ENCODE results near the gene IMP4.

IMP4 gene

DNA sequence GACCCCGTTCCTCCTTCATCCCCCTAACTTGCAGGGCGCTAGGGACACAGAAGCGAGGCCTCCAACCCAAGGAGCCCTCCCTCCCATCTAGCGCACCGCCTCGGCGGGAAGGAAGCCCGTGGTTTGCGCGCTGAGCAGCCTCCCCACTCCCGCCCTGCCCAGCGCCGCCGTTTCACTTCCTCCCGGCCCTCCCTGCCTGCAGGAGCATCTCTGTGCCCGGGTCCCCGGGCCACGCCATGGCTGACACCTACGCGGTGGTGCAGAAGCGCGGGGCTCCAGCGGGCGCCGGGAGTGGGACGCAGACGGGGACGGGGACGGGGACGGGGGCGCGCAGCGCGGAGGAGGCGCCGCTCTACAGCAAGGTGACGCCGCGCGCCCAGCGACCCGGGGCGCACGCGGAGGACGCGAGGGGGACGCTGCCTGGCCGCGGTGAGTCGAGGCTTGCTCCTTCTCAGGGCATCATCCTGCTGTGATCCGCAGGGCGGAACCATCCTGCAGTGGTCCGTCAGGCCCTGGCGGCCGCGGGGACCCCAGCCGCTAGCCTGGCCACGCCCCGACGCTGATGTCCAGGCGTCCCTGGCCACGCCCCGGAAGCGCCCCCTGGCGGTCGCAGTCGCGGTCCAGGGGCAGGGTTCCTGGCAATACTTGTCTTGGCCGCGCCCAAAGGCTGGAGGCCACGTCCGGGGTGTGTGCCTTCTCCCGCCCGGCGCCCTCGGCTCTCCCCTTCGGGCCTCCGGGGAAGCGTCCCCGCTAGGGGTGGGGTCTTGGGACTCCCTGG lies 29.5 kb downstream of the IMP4 start (continued):
- TF ChIP-seq, protein P1, sequence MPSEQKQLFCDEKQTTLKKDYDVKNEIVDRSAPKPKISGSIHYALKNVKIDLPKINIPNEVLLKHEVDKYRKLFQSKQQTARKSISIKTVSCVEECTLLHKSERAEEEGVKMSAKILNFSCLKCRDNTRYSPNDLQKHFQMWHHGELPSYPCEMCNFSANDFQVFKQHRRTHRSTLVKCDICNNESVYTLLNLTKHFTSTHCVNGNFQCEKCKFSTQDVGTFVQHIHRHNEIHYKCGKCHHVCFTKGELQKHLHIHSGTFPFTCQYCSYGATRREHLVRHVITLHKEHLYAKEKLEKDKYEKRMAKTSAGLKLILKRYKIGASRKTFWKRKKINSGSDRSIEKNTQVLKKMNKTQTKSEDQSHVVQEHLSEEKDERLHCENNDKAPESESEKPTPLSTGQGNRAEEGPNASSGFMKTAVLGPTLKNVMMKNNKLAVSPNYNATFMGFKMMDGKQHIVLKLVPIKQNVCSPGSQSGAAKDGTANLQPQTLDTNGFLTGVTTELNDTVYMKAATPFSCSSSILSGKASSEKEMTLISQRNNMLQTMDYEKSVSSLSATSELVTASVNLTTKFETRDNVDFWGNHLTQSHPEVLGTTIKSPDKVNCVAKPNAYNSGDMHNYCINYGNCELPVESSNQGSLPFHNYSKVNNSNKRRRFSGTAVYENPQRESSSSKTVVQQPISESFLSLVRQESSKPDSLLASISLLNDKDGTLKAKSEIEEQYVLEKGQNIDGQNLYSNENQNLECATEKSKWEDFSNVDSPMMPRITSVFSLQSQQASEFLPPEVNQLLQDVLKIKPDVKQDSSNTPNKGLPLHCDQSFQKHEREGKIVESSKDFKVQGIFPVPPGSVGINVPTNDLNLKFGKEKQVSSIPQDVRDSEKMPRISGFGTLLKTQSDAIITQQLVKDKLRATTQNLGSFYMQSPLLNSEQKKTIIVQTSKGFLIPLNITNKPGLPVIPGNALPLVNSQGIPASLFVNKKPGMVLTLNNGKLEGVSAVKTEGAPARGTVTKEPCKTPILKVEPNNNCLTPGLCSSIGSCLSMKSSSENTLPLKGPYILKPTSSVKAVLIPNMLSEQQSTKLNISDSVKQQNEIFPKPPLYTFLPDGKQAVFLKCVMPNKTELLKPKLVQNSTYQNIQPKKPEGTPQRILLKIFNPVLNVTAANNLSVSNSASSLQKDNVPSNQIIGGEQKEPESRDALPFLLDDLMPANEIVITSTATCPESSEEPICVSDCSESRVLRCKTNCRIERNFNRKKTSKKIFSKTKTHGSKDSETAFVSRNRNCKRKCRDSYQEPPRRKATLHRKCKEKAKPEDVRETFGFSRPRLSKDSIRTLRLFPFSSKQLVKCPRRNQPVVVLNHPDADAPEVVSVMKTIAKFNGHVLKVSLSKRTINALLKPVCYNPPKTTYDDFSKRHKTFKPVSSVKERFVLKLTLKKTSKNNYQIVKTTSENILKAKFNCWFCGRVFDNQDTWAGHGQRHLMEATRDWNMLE (tag by site-specific recombination; conservative IDR thresholded peaks at IDR 0.05; ENCODE audit: low read depth): no peak
- no peak for TF ChIP-seq HOXD13 (CRISPR knock-in tag; IDR thresholded peaks at IDR 0.05; ENCODE audit: borderline replicate concordance)
- TF ChIP-seq, protein P2, sequence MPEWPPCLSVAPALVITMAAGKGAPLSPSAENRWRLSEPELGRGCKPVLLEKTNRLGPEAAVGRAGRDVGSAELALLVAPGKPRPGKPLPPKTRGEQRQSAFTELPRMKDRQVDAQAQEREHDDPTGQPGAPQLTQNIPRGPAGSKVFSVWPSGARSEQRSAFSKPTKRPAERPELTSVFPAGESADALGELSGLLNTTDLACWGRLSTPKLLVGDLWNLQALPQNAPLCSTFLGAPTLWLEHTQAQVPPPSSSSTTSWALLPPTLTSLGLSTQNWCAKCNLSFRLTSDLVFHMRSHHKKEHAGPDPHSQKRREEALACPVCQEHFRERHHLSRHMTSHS (tag by site-specific recombination; IDR thresholded peaks at IDR 0.05): no peak
- TF ChIP-seq, protein P3, sequence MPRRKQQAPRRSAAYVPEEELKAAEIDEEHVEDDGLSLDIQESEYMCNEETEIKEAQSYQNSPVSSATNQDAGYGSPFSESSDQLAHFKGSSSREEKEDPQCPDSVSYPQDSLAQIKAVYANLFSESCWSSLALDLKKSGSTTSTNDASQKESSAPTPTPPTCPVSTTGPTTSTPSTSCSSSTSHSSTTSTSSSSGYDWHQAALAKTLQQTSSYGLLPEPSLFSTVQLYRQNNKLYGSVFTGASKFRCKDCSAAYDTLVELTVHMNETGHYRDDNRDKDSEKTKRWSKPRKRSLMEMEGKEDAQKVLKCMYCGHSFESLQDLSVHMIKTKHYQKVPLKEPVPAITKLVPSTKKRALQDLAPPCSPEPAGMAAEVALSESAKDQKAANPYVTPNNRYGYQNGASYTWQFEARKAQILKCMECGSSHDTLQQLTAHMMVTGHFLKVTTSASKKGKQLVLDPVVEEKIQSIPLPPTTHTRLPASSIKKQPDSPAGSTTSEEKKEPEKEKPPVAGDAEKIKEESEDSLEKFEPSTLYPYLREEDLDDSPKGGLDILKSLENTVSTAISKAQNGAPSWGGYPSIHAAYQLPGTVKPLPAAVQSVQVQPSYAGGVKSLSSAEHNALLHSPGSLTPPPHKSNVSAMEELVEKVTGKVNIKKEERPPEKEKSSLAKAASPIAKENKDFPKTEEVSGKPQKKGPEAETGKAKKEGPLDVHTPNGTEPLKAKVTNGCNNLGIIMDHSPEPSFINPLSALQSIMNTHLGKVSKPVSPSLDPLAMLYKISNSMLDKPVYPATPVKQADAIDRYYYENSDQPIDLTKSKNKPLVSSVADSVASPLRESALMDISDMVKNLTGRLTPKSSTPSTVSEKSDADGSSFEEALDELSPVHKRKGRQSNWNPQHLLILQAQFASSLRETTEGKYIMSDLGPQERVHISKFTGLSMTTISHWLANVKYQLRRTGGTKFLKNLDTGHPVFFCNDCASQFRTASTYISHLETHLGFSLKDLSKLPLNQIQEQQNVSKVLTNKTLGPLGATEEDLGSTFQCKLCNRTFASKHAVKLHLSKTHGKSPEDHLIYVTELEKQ (tag by site-specific recombination; IDR thresholded peaks at IDR 0.05; ENCODE audit: borderline replicate concordance): no peak
- TF ChIP-seq ZNF404 (tag by site-specific recombination; IDR thresholded peaks at IDR 0.05): no peak
- TF ChIP-seq KLF7 (tag by site-specific recombination; IDR thresholded peaks at IDR 0.05; ENCODE audit: borderline replicate concordance): peak; percentile 72; the same call in 1 of the 2 replicates
- TF ChIP-seq ZNF837 (tag by site-specific recombination; IDR thresholded peaks at IDR 0.05): no peak
- no peak for TF ChIP-seq ZNF214 (tag by site-specific recombination; IDR thresholded peaks at IDR 0.05; ENCODE audit: borderline replicate concordance)
- no peak for TF ChIP-seq ZNF114 (tag by site-specific recombination; IDR thresholded peaks at IDR 0.05)
- no peak for TF ChIP-seq ZNF560 (tag by site-specific recombination; IDR thresholded peaks at IDR 0.05; ENCODE audit: borderline replicate concordance)
- TF ChIP-seq REPIN1 (tag by site-specific recombination; IDR thresholded peaks at IDR 0.05; ENCODE audit: low read depth): no peak
- 0 out of 2 replicates have a peak, but pooled peaks have one; percentile 37 for TF ChIP-seq ZNF660 (tag by site-specific recombination; IDR thresholded peaks at IDR 0.05)
- TF ChIP-seq ZNF354C (tag by site-specific recombination; IDR thresholded peaks at IDR 0.05; ENCODE audit: borderline replicate concordance, low read depth): no peak
- TF ChIP-seq ZNF777 (tag by site-specific recombination; IDR thresholded peaks at IDR 0.05; ENCODE audit: borderline replicate concordance): no peak
- TF ChIP-seq ZNF132 (tag by site-specific recombination; IDR thresholded peaks at IDR 0.05; ENCODE audit: borderline replicate concordance): no peak
- no peak for TF ChIP-seq SALL2 (tag by site-specific recombination; IDR thresholded peaks at IDR 0.05; ENCODE audit: borderline replicate concordance)
- TF ChIP-seq ZNF501 (tag by site-specific recombination; IDR thresholded peaks at IDR 0.05): peak; percentile 65; the same call in 1 of the 2 replicates
- TF ChIP-seq WT1 (tag by site-specific recombination; IDR thresholded peaks at IDR 0.05): no peak; the same call in 1 of the 2 replicates
- peak; percentile 38; the same call in 1 of the 2 replicates for TF ChIP-seq ZBTB48 (tag by site-specific recombination; IDR thresholded peaks at IDR 0.05)
- TF ChIP-seq ZNF223 (tag by site-specific recombination; IDR thresholded peaks at IDR 0.05): no peak
- TF ChIP-seq ZFP3 (tag by site-specific recombination; IDR thresholded peaks at IDR 0.05; ENCODE audit: low read depth): no peak
- TF ChIP-seq ZNF658 (tag by site-specific recombination; IDR thresholded peaks at IDR 0.05): no peak
- TF ChIP-seq, protein P4, sequence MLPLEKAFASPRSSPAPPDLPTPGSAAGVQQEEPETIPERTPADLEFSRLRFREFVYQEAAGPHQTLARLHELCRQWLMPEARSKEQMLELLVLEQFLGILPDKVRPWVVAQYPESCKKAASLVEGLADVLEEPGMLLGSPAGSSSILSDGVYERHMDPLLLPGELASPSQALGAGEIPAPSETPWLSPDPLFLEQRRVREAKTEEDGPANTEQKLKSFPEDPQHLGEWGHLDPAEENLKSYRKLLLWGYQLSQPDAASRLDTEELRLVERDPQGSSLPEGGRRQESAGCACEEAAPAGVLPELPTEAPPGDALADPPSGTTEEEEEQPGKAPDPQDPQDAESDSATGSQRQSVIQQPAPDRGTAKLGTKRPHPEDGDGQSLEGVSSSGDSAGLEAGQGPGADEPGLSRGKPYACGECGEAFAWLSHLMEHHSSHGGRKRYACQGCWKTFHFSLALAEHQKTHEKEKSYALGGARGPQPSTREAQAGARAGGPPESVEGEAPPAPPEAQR (tag by site-specific recombination; IDR thresholded peaks at IDR 0.05): no peak
- TF ChIP-seq ZNF426 (tag by site-specific recombination; IDR thresholded peaks at IDR 0.05): no peak
- TF ChIP-seq, protein P5, sequence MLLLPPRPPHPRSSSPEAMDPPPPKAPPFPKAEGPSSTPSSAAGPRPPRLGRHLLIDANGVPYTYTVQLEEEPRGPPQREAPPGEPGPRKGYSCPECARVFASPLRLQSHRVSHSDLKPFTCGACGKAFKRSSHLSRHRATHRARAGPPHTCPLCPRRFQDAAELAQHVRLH (tag by site-specific recombination; IDR thresholded peaks at IDR 0.05): no peak
- TF ChIP-seq ZBTB8A (tag by site-specific recombination; IDR thresholded peaks at IDR 0.05): peak; percentile 78
- TF ChIP-seq ZNF138 (tag by site-specific recombination; IDR thresholded peaks at IDR 0.05; ENCODE audit: borderline replicate concordance): no peak
- no peak for TF ChIP-seq ZNF610 (tag by site-specific recombination; IDR thresholded peaks at IDR 0.05; ENCODE audit: borderline replicate concordance)
